Esophagus (tissue), 2 donors: ENCODE data around the gene ANKS1A. TPM values are rescaled to one million over a fixed set of nuclear protein-coding genes. Genes with fewer than 3 reads are reported as not detected.

ENCODE experiments used
- H3K27ac ChIP-seq, 2 donors: one replicate each; pipeline ENCODE4 v1.5.1; 2013; ENCODE audit warnings: low read depth in 2 of 2, mild to moderate bottlenecking in 2 of 2, inconsistent platforms in 1 of 2, low read length in 1 of 2, moderate library complexity in 1 of 2
- H3K27me3 ChIP-seq, 2 donors: one replicate each; pipeline ENCODE4 v1.6.1; 2013; ENCODE audit warnings: low read length in 2 of 2, control low read depth in 1 of 2, mild to moderate bottlenecking in 1 of 2; ENCODE audit not compliant: insufficient read depth in 2 of 2, control insufficient read depth in 1 of 2
- H3K36me3 ChIP-seq, 2 donors: one replicate each; pipeline ENCODE4 v1.6.1; 2013; ENCODE audit warnings: low read length in 1 of 2; ENCODE audit not compliant: control insufficient read depth in 2 of 2, insufficient read depth in 2 of 2
- H3K4me1 ChIP-seq, 2 donors: one replicate each; pipeline ENCODE4 v1.6.1; 2013; ENCODE audit warnings: low read length in 1 of 2; ENCODE audit not compliant: control insufficient read depth in 2 of 2, insufficient read depth in 2 of 2
- H3K4me3 ChIP-seq, 2 donors: one replicate each; pipeline ENCODE4 v1.5.1; 2013; ENCODE audit warnings: low read length in 2 of 2, mild to moderate bottlenecking in 2 of 2, low read depth in 1 of 2, moderate library complexity in 1 of 2
- H3K9me3 ChIP-seq, 2 donors: one replicate each; pipeline ENCODE4 v1.6.1; 2013; ENCODE audit warnings: mild to moderate bottlenecking in 2 of 2, low read depth in 1 of 2, low read length in 1 of 2, moderate library complexity in 1 of 2; ENCODE audit not compliant: control insufficient read depth in 2 of 2, insufficient read depth in 1 of 2
- WGBS, 2 donors: extraction: QIAGEN DNeasy Blood & Tissue Kit; methylation state at CpG; one replicate each; pipeline ENCODE4 v1.1.7; 2013; 5-methylcytosine and 5-hydroxymethylcytosine counted together
- polyA plus RNA-seq, 2 donors: library from polyadenylated mRNA; stranded (reverse); fragments of 200-250 nt; gene quantifications; one replicate each; pipeline ENCODE4 v1.2.3, GENCODE V29; 2013
- donor health status: healthy with polysubstance abuse.
- donor health status: Bipolar disorder and iron deficiency.

The ANKS1A gene
- polyA plus RNA-seq, 2 donors: 6.3 to 7.7 TPM

DNA sequence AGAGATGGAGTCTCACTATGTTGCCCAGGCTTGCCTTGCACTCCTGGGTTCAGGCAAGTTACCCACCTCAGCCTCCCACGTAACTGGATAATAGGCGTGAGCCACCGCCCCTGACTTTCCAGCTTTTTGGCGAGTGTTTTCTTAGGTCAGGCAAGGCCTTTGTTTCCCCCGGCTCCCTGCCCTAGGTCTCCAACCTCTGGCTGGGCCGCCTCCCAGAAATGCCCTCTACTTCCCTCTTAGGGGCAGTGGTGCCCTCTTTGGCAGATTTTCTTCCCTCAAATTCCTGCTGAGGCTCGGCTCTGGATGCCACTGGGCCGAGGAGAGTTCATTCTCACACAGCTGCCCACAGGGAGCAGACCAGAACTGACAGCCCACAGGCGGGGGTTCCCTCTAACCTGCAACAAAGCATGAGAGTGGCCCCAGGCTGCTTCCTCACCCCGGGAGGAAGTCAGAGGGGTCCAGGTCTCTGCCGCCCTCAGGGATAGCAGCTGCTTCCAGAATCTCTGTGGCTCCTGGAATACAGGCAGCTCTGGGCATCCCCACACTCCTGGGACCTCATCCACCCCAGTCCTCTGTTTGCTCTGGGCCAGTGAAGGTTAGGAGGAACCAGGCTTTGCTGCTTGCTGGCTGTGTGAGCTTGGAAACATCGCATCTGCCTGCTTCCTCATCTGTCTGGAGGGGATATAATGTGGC, 195.6 kb downstream of the ANKS1A start:
- WGBS, 2 donors: 80 to 87% methylated on average over 12 of the region's 12 CpGs
- Histone ChIP-seq H3K36me3 (peaks cover 13 to 69% of the 10 kb centered on the region in 2 donors), H3K9me3 (no peaks in the 10 kb centered on the region), H3K4me1 (peaks cover 2 to 17% of the 10 kb centered on the region in 2 donors), H3K4me3 (no peak overlapping the region), H3K27ac (no peak overlapping the region), H3K27me3 (no peaks in the 10 kb centered on the region)

DNA sequence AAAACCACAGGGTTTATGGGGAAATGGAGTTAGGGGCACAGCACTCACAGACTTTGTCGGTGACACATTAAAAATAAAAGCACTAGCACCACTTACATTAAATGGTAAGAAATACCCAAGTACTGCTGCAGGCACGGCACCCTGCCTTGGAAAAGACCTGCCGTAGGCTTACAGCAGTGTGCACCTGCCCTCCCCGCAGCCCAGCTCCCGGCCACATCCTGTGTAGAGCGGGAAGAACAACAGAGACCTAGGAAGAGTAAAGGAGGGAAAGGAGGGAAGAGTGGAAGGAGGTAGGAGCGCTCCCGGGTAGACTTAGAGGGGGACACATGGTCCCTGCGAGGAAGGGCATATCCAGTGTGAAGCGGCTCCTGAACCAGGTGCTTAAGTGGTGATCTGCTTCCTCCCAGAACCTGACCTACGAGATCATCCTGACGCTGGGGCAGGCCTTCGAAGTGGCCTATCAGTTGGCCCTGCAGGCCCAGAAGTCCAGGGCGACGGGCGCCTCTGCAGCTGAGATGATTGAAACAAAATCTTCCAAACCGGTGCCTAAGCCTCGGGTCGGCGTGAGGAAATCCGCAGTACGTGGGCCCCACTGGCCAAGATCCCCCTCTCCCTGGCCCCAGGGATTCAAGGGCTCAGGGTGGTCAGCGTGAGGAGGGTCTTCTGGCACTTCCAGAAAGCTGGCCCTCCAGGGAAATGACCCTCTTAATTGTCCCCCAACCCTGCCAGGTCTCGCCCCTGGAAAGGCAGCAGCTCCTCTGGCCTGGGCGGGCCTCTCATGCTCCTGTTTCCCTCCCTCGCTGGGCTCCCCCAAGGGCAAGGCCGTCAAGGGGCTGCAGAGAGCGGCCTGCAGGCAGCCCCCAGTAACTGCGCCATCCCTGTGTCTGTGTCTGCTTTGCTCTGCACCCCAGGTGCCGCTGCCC, 196.6 kb downstream of the ANKS1A start:
- Histone ChIP-seq H3K27me3 (no peaks in the 10 kb centered on the region), H3K27ac (no peak overlapping the region), H3K4me3 (no peak overlapping the region), H3K9me3 (no peaks in the 10 kb centered on the region), H3K36me3 (peaks cover 13 to 67% of the 10 kb centered on the region in 2 donors), H3K4me1 (peaks cover 2 to 13% of the 10 kb centered on the region in 2 donors)
- WGBS, 2 donors: 95 to 96% methylated on average over 30 of the region's 30 CpGs

DNA sequence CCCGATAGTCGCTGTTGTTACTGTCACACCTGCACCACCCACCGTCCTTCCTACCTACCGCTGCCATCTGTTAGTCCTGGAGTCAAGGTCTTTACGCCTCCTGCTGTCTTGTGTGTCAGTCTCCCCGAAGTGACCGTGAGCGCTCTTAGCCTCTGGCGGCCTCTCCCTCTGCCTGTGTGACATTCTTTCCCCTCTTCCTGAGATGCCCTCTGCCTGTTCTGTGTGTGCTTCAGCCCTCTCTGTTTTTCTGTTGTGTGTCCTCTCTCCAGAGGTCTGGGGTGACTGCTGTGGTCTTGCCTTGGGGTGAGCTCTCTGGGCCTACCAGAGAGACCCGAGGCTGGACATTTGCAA, 197.2 kb downstream of the ANKS1A start:
- Histone ChIP-seq H3K4me3 (no peak overlapping the region), H3K9me3 (no peaks in the 10 kb centered on the region), H3K27me3 (no peaks in the 10 kb centered on the region), H3K4me1 (peaks cover 1 to 7% of the 10 kb centered on the region in 2 donors), H3K27ac (no peak overlapping the region), H3K36me3 (peaks cover 13 to 62% of the 10 kb centered on the region in 2 donors)
- WGBS, 2 donors: 92 to 93% methylated on average over 10 of the region's 10 CpGs

DNA sequence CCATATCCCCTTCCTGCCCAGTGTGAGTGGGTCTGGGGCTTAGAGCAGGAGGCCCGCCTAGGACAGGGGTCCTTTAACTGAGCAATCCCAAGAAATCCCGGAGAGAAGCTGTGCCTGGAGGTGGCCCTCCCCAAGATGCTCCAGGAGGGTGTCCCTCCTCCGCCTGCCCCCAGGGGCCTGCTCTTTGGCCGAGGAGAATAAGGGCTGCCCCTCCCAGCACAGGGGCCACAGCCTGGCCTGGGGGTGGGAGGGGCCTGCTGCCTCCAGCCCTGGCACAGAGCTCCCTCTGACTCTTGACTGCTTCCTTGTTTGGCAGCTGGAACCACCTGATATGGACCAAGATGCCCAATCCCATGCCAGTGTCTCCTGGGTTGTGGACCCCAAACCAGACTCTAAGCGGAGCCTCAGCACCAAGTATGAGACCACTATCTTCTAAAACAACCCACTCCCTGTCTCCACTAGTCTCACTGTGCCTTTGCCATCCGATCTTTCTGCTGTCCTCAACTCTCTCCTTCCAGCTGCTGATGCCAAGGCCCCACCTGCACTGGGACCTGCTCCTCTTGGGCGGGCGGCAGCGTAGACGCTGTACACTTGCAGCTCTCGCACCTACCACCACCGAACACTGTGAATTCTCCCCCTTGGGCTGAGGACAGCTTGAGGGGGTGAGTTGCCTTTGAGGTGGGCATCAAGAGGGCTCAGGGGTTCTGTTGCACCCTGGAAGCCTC, 197.7 kb downstream of the ANKS1A start:
- 90 to 92% methylated on average over 10 to 12 of the region's 12 CpGs for WGBS, 2 donors
- Histone ChIP-seq H3K4me1 (peaks cover 0 to 6% of the 10 kb centered on the region in 2 donors), H3K27ac (peak overlapping the region in 1 of 2 donors; percentile 5), H3K4me3 (no peak overlapping the region), H3K27me3 (no peaks in the 10 kb centered on the region), H3K9me3 (no peaks in the 10 kb centered on the region), H3K36me3 (peaks cover 13 to 58% of the 10 kb centered on the region in 2 donors)

DNA sequence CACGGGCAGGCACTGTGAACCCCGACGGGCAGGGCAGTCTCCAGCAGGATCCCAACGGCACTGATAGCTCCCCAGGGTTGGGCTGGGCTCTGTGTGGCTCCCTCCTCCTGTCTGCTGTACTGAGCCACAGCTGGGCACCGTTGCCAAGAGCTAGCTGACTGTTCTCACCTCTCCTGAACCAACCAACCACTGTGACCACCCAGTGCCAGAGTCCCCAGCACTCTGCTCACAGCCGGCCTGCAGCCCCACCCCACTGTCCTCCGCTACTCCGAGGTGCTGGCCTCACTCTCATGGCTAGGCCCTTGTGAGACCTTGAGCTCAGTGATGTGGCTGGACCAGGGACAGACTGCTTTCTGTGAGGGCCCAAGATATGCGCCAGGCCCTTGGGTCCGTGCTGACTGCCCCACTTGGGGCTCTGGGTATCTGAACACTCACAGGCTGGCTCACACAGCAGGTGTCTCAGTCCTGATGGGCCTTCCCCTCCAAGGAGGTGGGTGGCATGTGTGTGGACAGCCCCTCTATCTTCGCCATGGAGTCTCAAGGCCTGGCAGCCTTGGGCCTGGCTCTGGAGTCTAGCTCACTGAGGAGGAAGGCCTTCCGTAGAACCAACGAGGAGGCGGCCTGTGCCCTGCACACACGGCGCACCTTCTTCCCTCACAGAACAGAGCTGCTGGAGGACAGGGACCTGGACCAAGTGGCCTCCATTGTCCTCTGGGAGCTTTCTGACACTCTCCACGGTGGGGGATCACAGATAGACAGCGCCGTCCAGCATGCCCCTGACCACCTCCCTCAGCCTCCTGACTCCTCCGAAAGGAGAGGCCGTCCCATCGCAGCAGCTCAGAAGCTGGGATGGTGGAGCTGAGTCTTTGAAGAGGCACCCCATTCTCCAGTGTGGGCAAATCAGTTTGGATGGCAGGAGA, 198.6 kb downstream of the ANKS1A start:
- WGBS, 2 donors: 87 to 88% methylated on average over 22 of the region's 22 CpGs
- peaks cover 13 to 54% of the 10 kb centered on the region in 2 donors for H3K36me3 ChIP-seq
- no peaks in the 10 kb centered on the region for H3K9me3 ChIP-seq
- H3K4me1 ChIP-seq: peaks cover 0 to 6% of the 10 kb centered on the region in 2 donors
- H3K27me3 ChIP-seq: no peaks in the 10 kb centered on the region
- H3K4me3 ChIP-seq: no peak overlapping the region
- H3K27ac ChIP-seq: peak overlapping the region; percentile 7 to 13

DNA sequence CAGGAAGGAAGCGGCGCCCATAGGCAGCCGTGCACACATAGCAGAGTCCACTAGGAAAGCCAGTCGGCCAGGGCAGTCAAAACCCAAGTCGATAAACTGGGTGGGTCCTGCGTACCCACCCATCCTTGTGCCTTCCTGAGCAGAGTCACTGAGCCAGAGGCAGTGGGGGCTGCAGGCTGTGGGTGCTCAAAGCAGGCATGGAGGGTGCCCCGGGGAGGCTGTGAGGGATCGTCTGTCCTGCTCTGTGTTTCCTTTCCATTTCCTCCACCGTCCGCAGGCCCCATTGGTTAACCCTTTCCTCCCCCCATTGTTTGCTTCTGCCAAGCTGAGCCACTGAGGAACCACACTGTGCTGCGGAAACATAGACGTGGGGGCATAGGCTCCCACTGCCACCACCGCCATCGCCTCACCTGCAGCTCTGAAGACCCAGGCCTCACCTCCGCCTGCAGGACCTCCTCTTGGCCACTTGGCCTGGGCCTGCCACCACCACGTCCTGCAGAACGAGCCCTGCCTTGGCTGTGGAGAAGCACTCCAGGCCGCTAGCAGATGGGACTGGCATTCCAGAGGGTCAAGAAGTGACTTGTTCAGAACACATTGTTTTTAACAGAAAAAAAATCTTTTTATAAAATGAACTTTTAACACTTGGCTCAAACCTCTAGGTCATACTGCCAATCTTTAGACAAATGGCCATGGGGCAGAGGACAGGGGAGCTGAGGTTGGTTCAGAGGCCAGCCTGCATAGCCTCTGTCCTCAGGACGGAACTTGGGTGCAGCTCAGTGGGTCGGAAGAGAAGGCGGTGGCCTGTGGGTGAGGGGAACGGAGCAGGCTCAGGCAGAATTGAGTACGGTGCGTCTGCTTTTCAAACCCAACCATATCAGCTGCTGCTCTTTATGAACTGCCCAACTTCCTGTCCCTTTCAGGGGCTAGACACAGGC, 199.5 kb downstream of the ANKS1A start:
- 78 to 82% methylated on average over 24 of the region's 24 CpGs for WGBS, 2 donors
- Histone ChIP-seq H3K4me1 (peaks cover 0 to 6% of the 10 kb centered on the region in 2 donors), H3K9me3 (no peaks in the 10 kb centered on the region), H3K4me3 (no peak overlapping the region), H3K27ac (peak overlapping the region in 1 of 2 donors; percentile 63), H3K27me3 (no peaks in the 10 kb centered on the region), H3K36me3 (peaks cover 13 to 45% of the 10 kb centered on the region in 2 donors)

DNA sequence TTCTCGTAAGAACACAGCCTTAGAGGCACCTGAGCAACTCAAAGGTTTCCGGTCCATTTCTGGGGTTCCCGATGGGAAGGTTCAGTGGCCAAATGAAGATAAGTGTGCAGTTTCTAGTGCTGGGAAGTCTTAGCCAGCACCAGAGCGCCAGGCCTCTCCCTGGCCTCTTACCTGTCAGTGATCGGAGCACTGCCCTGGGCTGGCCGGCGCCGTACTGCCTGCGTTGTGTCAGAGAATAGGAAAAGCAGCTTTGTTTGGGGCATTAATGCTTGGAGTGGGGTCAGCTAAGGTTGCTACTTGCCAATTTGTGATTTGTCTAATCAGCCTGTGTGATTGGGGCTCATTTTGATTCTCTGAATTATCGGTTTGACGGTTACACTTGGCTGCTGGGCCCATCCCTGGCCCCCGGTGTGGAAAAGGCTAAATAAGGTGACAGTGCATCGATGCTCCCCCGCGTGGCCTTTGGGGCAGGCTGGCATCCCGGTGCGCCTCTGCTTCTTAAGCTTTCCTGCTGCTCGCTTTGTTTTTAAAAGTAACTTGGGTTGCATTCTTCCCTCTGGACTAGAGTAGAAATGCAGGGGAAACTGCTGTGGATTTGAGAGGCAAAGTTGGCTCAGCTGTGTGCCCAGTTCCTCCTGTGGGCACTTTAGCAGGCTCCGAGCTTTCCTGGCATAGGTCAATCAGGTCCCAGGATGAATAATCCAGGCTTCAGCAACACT, 200.3 kb downstream of the ANKS1A start:
- WGBS, 2 donors: 89 to 91% methylated on average over 19 of the region's 19 CpGs
- Histone ChIP-seq H3K4me3 (no peak overlapping the region), H3K27ac (peak overlapping the region; percentile 3 to 63), H3K4me1 (peaks cover 0 to 6% of the 10 kb centered on the region in 2 donors), H3K9me3 (no peaks in the 10 kb centered on the region), H3K36me3 (peaks cover 13 to 39% of the 10 kb centered on the region in 2 donors), H3K27me3 (no peaks in the 10 kb centered on the region)
